K562 (cell line): Measurements from ENCODE around the gene BST1. TPM values are rescaled to one million over a fixed set of nuclear protein-coding genes. Genes with fewer than 3 reads are reported as not detected.

Source experiments
- ATF7 ChIP-seq: fragments of 450-650 bp; IDR thresholded peaks from 2 replicates; pipeline ENCODE4 v1.7.1; 2014; ENCODE audit warnings: mild to moderate bottlenecking, moderate library complexity
- EP300 ChIP-seq: IDR thresholded peaks from 2 replicates; pipeline ENCODE4 v1.6.1; 2012; ENCODE audit warnings: low read length, improper control_type of control experiment
- EP400 ChIP-seq: fragments of 450-650 bp; IDR thresholded peaks from 2 replicates; pipeline ENCODE4 v1.6.1; 2017; ENCODE audit warnings: antibody characterized with exemption, mild to moderate bottlenecking, moderate library complexity
- FIP1L1 ChIP-seq: fragments of 200-400 bp; formaldehyde crosslinking; IDR thresholded peaks from 2 replicates; pipeline ENCODE4 v1.6.1; 2018; ENCODE audit warnings: mild to moderate bottlenecking, low read depth, low read length; ENCODE audit not compliant: poor library complexity, severe bottlenecking
- FOXM1 ChIP-seq, 2 experiments: fragments of 450-650 bp in 1 of 2; sonication (generic) in 1 of 2; formaldehyde crosslinking in 1 of 2; IDR thresholded peaks; 2 replicates each; pipeline versions ENCODE4 v1.6.1 to v1.9.0; 2017 to 2022; ENCODE audit warnings: low read depth in 2 of 2, mild to moderate bottlenecking in 2 of 2, missing genetic modification reagents in 1 of 2, moderate library complexity in 1 of 2
- JUNB ChIP-seq: fragments of 450-650 bp; formaldehyde crosslinking; conservative IDR thresholded peaks from 2 replicates; pipeline ENCODE4 v1.4.0; 2020; ENCODE audit warnings: mild to moderate bottlenecking
- MED1 ChIP-seq: sonication (generic); formaldehyde crosslinking; IDR thresholded peaks from 2 replicates; pipeline ENCODE4 v1.8.1; 2023; ENCODE audit warnings: missing genetic modification reagents, borderline replicate concordance
- MTA1 ChIP-seq: fragments of 450-650 bp; IDR thresholded peaks from 2 replicates; pipeline ENCODE4 v1.6.1; 2017; ENCODE audit warnings: borderline replicate concordance
- MTF1 ChIP-seq: fragments of 250-450 bp; sonication (Bioruptor Pico); IDR thresholded peaks from 2 replicates; pipeline ENCODE4 v1.9.0; 2021; ENCODE audit warnings: moderate library complexity, mild to moderate bottlenecking, inconsistent platforms, borderline replicate concordance
- NCOA1 ChIP-seq: fragments of 450-650 bp; IDR thresholded peaks from 2 replicates; pipeline ENCODE4 v1.6.1; 2016; ENCODE audit warnings: low read depth
- NFXL1 ChIP-seq: fragments of 450-650 bp; formaldehyde crosslinking; IDR thresholded peaks from 2 replicates; pipeline ENCODE4 v1.4.0; 2021; ENCODE audit warnings: mild to moderate bottlenecking
- NFYB ChIP-seq: IDR thresholded peaks from 2 replicates; pipeline ENCODE4 v1.6.1; 2011; ENCODE audit warnings: mild to moderate bottlenecking, moderate library complexity; ENCODE audit not compliant: insufficient read length; ENCODE audit errors: extremely low read depth
- PCBP2 ChIP-seq: fragments of 200-400 bp; formaldehyde crosslinking; IDR thresholded peaks from 2 replicates; pipeline ENCODE4 v1.6.1; 2018; ENCODE audit warnings: low read length, low read depth, mild to moderate bottlenecking, moderate library complexity; ENCODE audit not compliant: poor library complexity, severe bottlenecking
- PHB2 ChIP-seq: fragments of 450-650 bp; IDR thresholded peaks from 2 replicates; pipeline ENCODE4 v1.6.1; 2017; ENCODE audit warnings: low read depth
- POLR2A ChIP-seq: fragments of 450-650 bp; conservative IDR thresholded peaks from 2 replicates; pipeline ENCODE4 v1.6.1; 2016
- POLR2AphosphoS5 ChIP-seq: IDR thresholded peaks from 2 replicates; pipeline ENCODE4 v1.6.1; 2011; ENCODE audit warnings: mild to moderate bottlenecking, low read depth, low read length, moderate library complexity; ENCODE audit not compliant: control insufficient read depth, insufficient read depth
- RBM15 ChIP-seq: fragments of 200-400 bp; formaldehyde crosslinking; IDR thresholded peaks from 2 replicates; pipeline ENCODE4 v1.6.1; 2018; ENCODE audit warnings: mild to moderate bottlenecking, low read length, moderate library complexity; ENCODE audit not compliant: insufficient read depth
- RBM22 ChIP-seq: fragments of 200-400 bp; formaldehyde crosslinking; IDR thresholded peaks from 2 replicates; pipeline ENCODE4 v1.6.1; 2018; ENCODE audit warnings: low read length, low read depth; ENCODE audit not compliant: poor library complexity, severe bottlenecking
- SMARCA4 ChIP-seq: fragments of 450-650 bp; IDR thresholded peaks from 2 replicates; pipeline ENCODE4 v1.6.1; 2016
- SRSF7 ChIP-seq: fragments of 200-400 bp; formaldehyde crosslinking; optimal IDR thresholded peaks from 2 replicates; pipeline ENCODE3; 2017; ENCODE audit warnings: mild to moderate bottlenecking, low read depth, low read length
- TCF7L2 ChIP-seq: fragments of 150-350 bp; IDR thresholded peaks from 2 replicates; pipeline ENCODE4 v1.6.1; 2016; ENCODE audit warnings: low read depth, mild to moderate bottlenecking, low read length, moderate library complexity
- TCFL5 ChIP-seq: fragments of 250-450 bp; sonication (Bioruptor Pico); conservative IDR thresholded peaks from 2 replicates; pipeline ENCODE4 v1.6.1; 2021; ENCODE audit warnings: mild to moderate bottlenecking, moderate library complexity, matching md5 sums
- WHSC1 ChIP-seq: IDR thresholded peaks from one replicate; pipeline ENCODE4 v1.6.1; 2012; ENCODE audit warnings: low read length, control low read depth, inconsistent platforms
- ZBTB17 ChIP-seq: fragments of 450-650 bp; formaldehyde crosslinking; IDR thresholded peaks from 2 replicates; pipeline ENCODE4 v1.4.0; 2020; ENCODE audit warnings: mild to moderate bottlenecking
- ZKSCAN1 ChIP-seq: fragments of 150-350 bp; IDR thresholded peaks from 2 replicates; pipeline ENCODE4 v1.6.1; 2016; ENCODE audit warnings: low read depth, low read length
- ZNF212 ChIP-seq: fragments of 450-650 bp; formaldehyde crosslinking; IDR thresholded peaks from 2 replicates; pipeline ENCODE4 v1.4.0; 2020; ENCODE audit warnings: mild to moderate bottlenecking
- ZNF707 ChIP-seq: fragments of 250-450 bp; sonication (Bioruptor Pico); conservative IDR thresholded peaks from 2 replicates; pipeline ENCODE4 v1.8.0; 2022; ENCODE audit warnings: inconsistent platforms, mild to moderate bottlenecking, moderate library complexity
- polyA plus RNA-seq, 8 experiments: library from polyadenylated mRNA; depleted of rRNA in 4 of 8; stranded (reverse) in 5 of 8; unstranded in 3 of 8; fragments of >200 nt; fragmentation: Nextera tagmentation in 2 of 8; fragmentation: Illumina TruSeq in 1 of 8; extraction: Ambion mirVana in 2 of 8; extraction: Trizol in 1 of 8; gene quantifications; 2 replicates each; pipeline versions ENCODE4 v1.2.1 to v1.2.3, GENCODE V29; 2011 to 2014; ENCODE audit warnings: inconsistent platforms in 1 of 8, missing spikeins in 1 of 8
- total RNA-seq, 7 experiments: library from RNA; depleted of rRNA in 6 of 7; stranded (reverse); fragments of >200 nt in 6 of 7; fragmentation: Illumina TruSeq in 2 of 7; extraction: Trizol in 2 of 7; gene quantifications; 2 replicates each; pipeline versions ENCODE4 v1.2.1 to v1.2.3, GENCODE V29; 2011 to 2021; ENCODE audit warnings: low replicate concordance in 1 of 7
- TF ChIP-seq, protein P1 (sequence below): fragments of 250-450 bp; sonication (Bioruptor Pico); IDR thresholded peaks from 2 replicates; pipeline ENCODE4 v1.4.0; 2020
- TF ChIP-seq, protein P2 (sequence below): fragments of 250-450 bp; sonication (Bioruptor Pico); IDR thresholded peaks from 2 replicates; pipeline ENCODE4 v1.5.0; 2021

The BST1 gene
- total and polyA plus RNA-seq, 9 of the 15 experiments (the other 6 are each of a cell fraction or from before 2014, with no cell fraction given): 0.04 to 0.38 (median 0.07) TPM; not detected in 6

DNA sequence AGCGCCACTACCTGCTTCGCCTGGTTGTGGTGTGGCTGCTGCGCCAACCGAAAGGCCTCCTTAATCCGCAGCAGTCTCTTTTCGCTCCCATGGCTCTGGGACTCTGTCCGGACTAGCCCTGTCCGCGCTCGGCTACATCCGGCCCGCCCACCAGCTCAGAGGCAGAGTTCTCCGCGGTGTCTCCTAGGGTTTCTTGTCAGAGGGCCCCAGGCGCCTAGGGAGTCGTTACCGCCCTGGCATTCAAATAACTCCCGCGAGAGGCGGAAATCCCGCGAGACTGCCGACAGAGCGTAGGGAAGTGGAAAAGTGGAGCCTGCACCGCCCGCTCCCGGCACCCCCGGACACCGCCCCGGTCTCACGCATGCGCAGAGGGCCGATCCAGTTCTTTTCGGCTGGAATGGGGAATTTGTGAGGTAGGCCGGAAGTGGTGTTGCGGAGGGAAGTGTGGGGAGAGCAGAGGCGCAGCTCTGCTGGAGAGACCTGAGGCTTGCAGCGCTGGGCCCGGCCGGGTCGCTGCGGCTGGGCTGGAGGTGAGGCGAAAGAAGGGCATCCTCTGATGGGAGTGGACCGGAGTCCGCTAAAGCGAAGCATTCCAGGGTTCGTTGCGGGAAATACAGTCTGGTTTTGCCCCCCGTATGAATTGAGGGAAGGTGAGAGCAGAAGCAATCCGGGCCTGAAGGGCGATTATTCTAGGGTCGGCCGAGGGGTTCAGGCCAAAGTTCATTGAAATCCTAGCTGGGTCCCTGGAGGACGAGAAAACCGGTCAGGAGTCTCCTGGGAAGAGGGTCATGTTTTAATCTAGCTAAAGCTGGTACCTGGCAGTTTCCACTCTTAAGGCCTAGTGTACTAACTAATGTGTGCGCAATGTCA lies 21.3 kb upstream of the BST1 start, which contains the start of gene FAM200B (continued):
- TF ChIP-seq, protein P1, sequence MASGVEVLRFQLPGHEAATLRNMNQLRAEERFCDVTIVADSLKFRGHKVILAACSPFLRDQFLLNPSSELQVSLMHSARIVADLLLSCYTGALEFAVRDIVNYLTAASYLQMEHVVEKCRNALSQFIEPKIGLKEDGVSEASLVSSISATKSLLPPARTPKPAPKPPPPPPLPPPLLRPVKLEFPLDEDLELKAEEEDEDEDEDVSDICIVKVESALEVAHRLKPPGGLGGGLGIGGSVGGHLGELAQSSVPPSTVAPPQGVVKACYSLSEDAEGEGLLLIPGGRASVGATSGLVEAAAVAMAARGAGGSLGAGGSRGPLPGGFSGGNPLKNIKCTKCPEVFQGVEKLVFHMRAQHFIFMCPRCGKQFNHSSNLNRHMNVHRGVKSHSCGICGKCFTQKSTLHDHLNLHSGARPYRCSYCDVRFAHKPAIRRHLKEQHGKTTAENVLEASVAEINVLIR (CRISPR knock-in tag): no peak
- TF ChIP-seq EP400 (peak; percentile 91), POLR2AphosphoS5 (peak; percentile 84), SRSF7 (no peak), ATF7 (peak; percentile 72), NCOA1 (peak; percentile 67; the same call in 1 of the 2 replicates), TCFL5 (CRISPR knock-in tag) (no peak), ZBTB17 (no peak), FOXM1 (IDR thresholded peaks at IDR 0.05; ENCODE audit: low read depth) (peak; percentile 85), FOXM1 (CRISPR knock-in tag; IDR thresholded peaks at IDR 0.05; ENCODE audit: low read depth) (no peak; the same call in 1 of the 2 replicates), ZKSCAN1 (no peak), FIP1L1 (peak; percentile 48), ZNF707 (CRISPR knock-in tag) (no peak; the same call in 1 of the 2 replicates), JUNB (CRISPR knock-in tag) (no peak), NFXL1 (CRISPR knock-in tag) (no peak), MTF1 (CRISPR knock-in tag) (no peak), WHSC1 (no peak), POLR2A (peak; percentile 93), ZNF212 (CRISPR knock-in tag) (no peak), MTA1 (no peak), PCBP2 (no peak), TCF7L2 (peak; percentile 56; the same call in 1 of the 2 replicates), MED1 (CRISPR knock-in tag) (no peak), PHB2 (no peak), RBM22 (no peak), EP300 (no peak; the same call in 1 of the 2 replicates), SMARCA4 (no peak; the same call in 1 of the 2 replicates), RBM15 (no peak), NFYB (no peak)
- TF ChIP-seq, protein P2, sequence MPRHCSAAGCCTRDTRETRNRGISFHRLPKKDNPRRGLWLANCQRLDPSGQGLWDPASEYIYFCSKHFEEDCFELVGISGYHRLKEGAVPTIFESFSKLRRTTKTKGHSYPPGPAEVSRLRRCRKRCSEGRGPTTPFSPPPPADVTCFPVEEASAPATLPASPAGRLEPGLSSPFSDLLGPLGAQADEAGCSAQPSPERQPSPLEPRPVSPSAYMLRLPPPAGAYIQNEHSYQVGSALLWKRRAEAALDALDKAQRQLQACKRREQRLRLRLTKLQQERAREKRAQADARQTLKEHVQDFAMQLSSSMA: no peak
